HG03095 (cell line): Measurements from ENCODE around the gene KIRREL3.

ENCODE experiments used
- ATAC-seq: cut with Tn5 transposase; IDR thresholded peaks from one replicate; pipeline ENCODE4 v1.9.1; 2021; ENCODE audit warnings: moderate library complexity; ENCODE audit not compliant: unreplicated experiment

Gene KIRREL3

DNA sequence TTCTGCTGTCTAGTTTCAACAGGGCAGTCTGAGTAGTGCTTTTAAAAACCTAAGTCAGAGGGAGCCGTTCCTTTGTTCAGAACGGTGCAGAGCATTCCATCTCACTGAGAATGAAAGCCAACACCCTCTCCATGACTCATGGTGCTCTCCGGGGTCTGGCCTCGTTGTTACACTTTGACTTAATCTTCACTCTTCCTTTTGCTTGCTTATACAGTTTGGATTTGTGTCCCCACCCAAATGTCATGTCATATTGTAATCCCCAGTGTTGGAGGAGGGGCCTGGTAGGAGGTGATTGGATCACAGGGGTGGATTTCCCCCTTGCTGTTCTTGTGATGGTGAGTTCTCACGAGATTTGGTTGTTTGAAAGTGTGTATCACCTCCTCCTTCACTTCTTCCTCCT is 352.8 kb downstream of the KIRREL3 start:
- no peak for ATAC-seq

DNA sequence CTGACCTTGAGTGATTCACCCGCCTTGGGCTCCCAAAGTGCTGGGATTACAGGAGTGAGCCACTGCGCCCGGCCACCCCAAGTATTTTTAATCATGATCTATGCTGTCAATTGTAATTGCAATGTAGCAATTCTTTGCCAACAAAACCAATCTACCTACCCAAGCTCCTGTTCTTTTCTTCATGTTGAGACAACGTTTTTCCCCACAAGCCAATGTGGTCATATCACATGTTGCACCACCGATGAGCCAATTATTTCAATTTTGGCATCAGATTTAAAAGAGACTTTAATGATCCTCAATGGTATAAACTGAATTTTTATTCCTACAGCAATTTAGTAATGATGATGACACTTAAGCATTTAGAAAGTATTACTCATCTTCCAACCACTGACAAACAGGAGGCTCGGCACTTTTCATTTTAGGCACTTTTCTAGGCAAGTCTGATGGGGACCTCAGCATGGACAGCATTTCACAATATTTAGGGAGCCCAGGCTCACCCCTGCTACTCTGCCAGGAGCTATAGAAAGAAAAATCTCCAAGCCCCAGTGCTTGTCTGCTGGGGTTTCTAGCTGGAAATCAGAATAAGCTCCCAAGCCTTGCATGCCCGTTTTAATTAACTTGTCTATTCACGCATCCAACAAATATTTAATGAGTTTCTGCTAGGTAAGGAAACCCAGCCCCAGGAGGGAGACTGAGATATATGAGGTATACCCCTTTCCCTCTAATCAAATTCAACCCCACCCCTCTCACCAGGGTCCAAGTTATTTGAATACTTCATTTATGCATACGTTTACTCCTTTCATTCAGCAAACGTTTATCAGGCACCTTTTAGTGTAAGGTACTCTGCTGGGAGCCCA is 353.6 kb downstream of the KIRREL3 start:
- no peak for ATAC-seq

DNA sequence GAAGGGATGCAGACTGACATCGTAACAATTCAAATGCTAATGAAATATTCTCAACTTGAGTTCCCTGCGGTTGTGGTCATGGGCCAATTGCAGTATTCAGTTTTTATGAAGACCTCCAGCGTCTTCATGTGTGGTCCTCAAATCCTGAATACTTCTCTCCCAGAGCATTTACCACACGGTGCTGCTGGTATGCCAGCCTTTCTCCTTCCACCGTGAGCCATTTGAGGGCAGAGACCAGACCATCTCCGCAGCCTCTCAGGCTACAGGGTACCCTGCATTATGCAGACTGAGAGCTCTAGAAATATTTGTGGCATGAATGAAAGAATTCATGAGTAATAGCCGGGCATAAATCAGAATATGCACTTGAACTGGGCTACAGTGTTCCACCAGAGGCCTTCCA is 355.4 kb downstream of the KIRREL3 start:
- ATAC-seq, result no peak

DNA sequence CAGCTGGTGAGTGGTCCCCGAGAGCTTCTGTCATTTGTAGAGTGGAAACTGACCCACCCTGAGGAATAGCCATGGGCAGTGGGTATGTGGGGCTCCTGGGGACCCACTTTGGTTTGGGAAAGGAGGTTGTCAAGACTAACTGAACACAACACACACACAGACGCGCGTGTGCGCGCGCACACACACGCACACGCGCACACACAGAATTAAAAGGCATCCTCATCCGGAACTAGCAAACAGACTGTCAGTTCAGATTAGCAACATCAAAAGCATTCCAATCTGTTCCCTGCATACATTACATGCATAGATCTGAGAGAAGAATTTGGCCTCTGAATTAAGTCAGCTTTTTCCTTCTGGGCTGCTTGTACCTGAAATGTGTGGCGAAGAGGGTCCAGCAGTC is 360.4 kb downstream of the KIRREL3 start:
- no peak for ATAC-seq

DNA sequence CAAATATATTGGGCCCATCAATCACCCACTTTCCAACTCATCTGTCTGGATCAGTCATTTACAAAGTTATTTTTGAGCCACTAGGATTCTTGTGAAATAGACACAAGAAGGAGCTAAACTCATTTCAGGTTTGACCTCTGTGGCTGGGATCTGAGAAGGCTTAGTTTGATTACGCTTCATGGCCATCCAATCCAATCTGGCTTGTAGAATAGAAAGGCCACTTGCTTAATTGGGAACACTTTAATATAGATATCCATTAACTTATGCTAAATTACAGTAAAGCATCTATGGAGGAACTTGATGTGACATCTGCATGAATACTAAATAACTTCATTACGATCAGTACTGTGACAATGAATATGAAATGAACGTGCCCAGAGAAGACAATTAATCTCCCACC is 360.9 kb downstream of the KIRREL3 start:
- no peak for ATAC-seq

DNA sequence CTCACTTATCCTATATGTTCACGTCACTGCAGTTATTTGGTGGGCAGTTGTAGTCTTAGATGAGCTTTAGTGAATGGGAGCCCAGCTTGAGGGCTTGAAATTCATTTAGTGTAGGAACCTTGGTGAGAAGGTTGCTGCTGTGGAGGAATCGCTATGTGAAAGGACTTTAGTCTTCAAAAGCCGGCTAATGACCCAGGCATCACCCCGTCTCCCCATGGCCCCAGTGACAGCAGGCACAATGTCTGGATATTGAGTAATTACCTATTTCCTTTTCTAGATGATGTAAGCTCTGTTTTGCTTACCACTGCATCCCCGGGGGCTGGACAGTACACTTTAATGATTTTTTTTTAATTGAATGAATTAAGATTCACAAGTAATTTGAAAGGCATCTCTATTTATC is 361.9 kb downstream of the KIRREL3 start:
- ATAC-seq, result no peak

DNA sequence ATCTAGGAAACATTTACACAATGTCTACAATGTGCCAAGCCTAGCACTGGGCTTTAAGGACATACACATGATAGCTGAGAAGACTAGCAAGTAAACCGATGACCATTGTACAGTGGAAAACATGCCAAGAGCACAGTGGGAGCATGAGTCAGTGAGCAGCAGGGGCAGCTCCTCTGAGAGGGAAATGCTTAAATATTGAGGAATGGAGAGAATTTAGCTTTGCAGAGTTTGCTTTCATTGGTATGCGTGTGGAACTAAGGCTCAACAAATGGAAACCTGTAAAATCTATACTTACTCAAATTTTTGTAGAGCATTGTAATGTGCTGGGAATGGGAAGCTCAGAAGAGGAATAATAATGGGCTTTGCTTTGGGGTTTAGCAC is 362.8 kb downstream of the KIRREL3 start:
- ATAC-seq, result no peak

DNA sequence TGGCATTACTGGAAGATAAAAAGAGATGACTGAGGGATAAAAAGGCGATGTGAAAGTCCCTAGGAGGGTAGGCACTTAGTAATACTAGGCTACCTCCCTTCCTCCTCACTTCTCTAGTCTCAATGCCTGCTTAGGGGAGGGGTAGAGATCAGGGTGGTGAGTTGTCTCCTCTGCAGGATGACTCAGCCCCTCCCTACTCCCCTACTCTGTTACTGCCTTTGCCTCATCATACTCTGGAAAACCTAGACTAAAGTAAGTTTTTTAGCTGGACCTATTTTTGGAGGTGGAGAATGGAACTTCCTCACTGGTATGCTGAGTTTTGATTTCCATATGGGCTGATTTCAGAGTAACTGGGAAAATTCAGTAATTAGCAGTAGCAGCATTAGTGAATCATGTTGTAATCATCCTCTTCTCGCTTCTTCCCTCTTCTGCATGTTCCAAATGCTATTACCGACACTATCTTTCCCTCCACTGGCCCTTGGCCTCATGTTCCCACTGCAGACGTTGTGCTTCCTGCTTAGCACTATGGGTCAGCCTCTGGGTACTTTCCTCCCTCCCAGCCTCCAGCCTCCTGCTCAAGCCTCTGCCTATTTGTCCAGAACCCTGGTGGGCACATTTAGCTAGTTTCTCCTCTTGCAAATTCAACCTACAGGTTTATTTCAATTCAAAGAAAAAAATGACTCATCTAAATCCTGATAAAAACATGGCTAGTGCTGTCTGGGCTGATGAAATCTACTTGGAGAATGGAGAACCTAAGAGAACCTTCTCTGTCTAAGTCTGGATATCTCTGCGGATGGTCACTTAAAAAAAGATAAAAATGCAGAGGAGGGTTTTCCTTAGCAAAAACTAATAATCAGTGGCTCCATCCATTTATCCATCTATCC is 363.4 kb downstream of the KIRREL3 start:
- ATAC-seq, result no peak

DNA sequence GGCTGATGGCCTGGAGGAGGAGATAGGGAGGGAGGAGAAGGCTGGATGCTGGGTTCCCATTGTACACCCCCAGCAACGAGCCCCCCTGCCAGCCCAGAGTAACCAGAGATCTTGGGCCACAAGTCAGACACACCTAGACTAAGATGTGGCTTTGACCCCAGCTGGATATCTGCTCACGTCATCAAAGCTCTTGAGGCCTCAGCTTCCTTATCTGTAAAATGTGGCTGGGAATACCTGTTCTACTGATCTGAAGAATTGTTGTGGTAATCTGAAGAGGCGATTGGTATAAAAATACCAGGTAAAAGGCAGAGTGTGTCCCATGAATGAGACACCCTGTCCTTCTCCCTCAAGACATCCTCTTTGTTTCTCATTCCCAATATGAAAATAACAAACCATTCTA is 365.1 kb downstream of the KIRREL3 start:
- ATAC-seq, result no peak

DNA sequence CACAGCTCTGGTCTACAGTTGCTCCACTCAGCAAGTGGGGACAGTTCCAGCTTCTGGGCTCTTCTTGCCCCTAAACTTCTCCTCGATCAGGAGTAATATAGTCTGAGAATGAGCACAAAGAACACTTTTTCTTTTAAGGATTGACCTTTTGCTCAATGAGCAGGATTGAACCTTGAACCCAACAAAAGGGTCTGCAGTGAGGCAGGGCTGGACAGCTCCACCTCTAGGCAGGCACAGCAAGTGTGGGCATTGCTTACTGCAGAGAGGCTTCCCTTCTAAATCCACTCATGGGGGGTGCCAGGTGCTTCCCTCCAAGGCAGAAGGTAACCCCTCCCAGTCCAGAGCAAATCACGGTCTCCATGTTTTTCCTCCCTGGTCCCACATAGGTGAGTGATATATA is 365.6 kb downstream of the KIRREL3 start:
- ATAC-seq, result no peak

DNA sequence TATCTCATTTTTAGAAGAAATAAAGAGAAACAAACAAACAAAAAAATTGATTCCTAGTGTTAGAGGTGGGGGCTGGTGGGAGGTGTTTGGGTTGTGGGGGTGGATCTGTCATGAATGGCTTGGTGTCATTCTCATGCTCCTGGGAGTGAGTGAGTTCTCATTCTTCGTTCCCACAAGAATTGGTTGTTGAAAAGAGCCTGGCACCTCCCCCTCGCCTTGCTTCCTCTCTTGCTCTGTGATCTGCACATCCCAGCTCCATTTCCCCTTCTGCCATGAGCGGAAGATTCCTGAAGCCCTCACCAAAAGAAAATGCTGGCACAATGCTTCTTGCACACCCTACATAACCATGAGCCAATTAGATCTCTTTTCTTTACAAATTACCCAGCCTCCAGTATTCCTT is 367.2 kb downstream of the KIRREL3 start:
- no peak for ATAC-seq

DNA sequence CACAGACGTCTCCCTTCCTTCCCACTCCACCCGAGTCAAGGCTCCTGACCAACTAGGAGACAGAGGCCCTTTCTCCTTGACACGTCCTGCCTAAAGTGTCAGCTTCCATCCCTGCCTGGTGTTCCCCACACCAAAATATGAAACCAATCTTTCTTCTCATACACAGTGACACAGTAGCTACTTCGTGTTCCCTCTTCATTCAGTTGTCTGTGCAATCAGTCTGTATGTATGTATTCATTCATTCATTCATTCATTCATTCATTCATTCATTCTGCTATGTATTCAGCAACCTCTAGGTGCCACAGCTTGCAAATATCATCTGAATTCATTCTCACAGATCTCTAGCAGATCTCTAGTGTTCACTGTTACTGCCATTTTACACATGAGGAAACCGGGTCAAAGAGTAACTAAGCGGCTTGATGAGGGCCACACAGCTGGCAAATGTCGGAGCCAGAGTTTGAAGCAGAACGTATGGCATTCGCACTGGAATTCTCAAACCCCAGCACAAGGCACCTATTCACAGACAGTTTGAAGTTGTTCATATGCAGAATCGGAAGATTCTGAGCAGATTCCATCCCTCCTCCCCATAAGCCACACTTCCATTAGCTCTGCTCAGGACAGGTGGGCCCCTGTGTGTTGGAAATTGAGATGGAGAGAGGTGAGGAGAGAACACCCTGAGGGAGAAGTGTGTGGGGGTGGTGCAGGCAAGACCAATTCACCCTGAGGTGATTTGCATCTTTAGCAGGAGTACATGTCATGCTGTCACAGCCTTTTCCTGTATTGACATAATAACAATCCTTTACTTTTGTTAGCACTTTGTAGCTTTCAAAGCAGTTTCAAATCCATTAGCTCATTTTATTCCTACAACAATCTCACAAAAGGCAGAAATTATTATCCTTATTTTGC is 369.4 kb downstream of the KIRREL3 start:
- no peak for ATAC-seq

DNA sequence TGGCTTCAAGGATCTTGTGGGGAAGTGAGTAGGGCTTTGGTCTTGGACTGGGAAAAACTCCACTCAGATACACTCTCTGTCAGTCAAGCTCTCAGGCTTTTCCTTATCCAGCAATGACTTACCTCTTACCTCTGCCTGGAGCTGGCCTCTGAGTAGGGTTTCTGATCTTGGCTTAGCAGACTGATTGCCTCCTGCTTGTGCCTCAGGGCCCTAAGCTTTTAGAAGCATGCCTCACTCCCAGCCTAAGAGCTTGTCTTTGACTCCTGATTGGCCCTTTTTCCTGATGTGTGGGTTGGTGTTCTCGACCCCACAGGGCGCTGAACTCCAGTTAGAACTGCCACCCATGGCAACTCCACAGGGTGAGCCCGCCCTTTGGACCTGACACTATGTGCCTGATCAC is 370.1 kb downstream of the KIRREL3 start:
- no peak for ATAC-seq

DNA sequence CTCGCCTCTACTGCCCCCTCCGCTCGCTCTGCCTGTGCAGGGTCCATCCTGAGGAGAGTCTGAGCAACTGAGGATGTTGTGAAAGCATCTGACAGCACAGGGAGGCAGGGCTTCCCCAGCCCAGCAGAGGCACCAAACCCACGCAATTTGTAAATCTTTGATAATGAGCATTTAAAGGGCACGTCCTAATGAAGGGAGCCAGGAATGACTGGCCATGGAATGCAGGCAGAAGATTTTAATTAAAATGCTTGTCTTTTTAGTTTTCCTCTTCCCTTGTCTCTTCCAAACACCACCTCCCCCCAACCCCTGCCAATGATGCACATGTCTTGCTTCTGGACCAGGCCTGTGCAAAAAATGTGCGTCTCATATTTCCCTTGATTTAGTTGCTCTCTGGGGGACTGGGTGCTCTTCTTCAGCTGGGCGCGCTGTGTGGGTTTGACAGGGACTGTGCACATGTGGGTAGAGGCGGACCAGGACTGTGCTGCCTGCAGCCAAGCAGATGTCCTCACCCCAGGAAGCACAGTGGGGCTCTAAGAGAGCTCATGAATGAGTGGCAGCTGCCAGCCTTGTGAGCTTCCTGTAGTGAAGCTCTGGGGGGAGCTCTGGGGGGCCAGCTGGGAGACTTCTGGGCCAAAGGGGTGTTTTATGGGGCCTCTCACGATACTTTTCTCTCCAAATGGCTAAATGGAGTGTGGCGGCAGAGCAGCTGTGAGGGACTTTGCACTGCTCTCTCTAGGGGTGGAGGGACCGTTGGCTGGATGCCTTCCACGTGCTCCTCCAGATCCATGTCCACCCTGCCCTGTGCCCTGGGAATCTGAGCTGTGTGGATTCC is 371.6 kb downstream of the KIRREL3 start:
- no peak for ATAC-seq

DNA sequence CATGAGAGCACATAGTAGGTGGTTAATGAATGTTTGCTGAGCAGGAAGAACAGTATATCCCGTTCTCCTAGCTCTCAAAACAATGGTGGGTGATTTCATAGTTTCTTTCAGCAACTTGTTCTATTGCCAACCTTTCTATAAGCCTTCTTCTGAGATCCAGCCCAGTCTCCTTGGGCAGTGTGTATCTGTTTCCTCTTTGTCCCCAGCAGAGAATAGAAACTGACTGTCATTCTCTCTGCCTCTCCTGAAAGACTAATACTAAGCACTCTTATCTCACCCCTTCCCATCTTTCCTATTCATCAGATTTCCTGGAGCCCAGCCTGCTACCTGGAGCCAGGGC is 372.1 kb downstream of the KIRREL3 start:
- ATAC-seq, result no peak

DNA sequence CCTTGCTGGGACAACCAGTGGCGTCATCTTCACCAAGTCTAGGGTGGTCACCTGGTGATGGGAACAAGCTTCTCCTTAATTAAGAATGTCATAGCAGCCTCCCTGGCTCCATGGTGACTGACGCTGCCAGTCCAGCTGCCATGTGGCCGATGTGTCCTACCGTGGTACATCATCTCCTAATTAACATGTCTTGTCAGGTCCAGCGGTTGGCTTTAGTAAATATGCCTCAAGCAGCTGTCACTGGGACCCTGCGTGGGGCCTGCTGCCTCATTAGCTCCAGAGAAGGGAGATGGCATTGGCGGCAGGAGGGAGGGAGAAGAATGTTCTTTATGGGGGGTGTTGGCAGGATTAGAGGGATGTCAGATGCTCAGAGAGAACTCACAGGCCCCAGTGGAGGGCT is 373.1 kb downstream of the KIRREL3 start:
- no peak for ATAC-seq

DNA sequence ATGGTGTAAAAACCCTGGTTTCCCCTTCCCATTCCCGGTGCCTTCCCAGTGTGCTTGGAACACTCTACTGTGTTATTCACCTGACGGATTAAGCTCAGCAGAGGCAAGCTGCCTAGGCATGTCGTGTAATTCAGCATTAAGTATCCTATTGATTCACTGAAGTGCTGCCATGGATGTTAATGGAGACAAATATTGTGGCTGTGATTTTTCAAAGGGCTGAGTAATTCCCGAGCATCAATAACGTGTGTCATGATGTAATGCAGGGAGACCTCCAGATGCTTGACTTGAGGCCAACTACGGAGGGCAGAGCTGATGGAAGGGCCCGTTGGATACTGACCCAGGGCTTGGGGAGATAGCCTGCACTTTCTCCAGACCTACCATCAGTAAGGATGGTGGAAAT is 376.1 kb downstream of the KIRREL3 start:
- ATAC-seq, result no peak

DNA sequence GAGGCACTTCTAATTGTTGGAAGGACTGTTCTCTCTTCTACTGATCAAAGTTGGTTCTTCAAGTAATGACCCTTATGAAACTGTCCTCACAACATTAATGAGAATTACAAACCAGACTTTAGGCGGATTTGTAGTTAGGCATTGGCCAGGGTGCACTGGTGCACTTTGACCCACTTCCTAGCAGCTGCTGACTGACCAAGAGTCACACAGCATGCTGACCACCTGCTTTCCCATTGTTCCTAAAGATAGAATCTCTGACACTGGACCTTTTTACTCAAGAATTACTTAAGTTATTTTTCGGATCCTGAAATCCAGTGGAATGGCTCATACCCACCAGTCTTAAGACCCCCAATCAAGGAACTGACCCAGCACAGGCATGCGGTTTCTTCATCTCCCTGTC is 381.1 kb downstream of the KIRREL3 start:
- ATAC-seq, result no peak

DNA sequence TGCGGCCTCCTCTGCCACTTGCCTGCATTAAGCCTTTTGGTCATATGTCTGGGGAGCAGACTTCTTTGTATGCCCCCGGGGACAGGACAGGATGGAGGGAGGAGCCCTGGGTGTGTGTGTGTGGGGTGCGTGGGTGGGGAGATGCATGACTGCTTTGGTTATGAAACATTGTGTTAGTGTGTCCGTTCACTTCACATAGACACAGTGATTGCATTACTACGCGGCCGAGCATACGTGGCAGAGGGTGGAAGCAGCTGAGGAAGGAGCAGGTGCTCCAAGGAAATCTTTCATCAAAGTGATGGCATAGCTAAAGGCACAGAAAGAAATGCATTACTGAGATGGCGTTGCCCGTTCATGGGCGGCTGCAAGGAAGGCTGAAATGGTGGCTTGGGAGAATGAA is 384.7 kb downstream of the KIRREL3 start:
- no peak for ATAC-seq

DNA sequence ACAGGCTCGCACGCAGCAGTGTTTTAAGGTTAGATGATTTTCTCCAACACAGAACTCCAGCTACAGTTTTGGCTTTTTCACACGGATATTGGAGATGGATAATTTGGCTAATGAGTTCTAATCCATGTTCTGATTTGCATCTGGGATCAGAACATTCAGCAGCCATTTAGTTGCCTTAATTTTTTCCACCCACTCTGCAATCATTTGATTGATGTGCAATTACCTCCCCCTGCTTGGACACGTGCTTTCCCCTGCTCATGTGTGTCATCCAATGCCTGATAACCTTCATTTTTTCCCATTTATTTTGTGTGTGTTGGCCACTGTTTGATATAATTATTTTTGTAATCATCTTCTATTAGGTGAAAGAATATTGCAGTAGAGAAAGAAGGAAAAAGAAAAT is 387.3 kb downstream of the KIRREL3 start:
- ATAC-seq, result no peak
